Stimulated activated CD8-positive, alpha-beta memory T cell treated with anti-CD3 and anti-CD28 coated beads, Interleukin-7, amount 100 ng/mL, for 1 hour (primary cell): ENCODE measurements around the gene OCA2.
"Not testable (repeated sequence)": the region's sequence is repeated elsewhere in the genome, so short reads cannot be mapped to it uniquely, and the experiment has no call there.

ENCODE experiments used
- DNase-seq, 2 donors: peaks; one replicate each; pipeline ENCODE4 v3.0.0-alpha.2; 2020; ENCODE audit warnings: low read depth in 2 of 2

Gene OCA2

GRCh38 chr15:28023422-28023821 lies 75.7 kb downstream of the OCA2 start:
- no peak for DNase-seq

GRCh38 chr15:28022961-28023360 lies 76.2 kb downstream of the OCA2 start:
- no peak for DNase-seq

GRCh38 chr15:28022181-28022580 lies 76.9 kb downstream of the OCA2 start:
- DNase-seq = no peak

- DNase-seq = no peak
Measured at GRCh38 chr15:28021281-28022039, 77.7 kb downstream of the OCA2 start.

- DNase-seq = no peak
Measured at GRCh38 chr15:28020644-28021043, 78.5 kb downstream of the OCA2 start.

- DNase-seq = no peak
Measured at GRCh38 chr15:28019594-28020309, 79.4 kb downstream of the OCA2 start.

GRCh38 chr15:28018291-28019044 lies 80.6 kb downstream of the OCA2 start:
- DNase-seq = no peak

GRCh38 chr15:28017423-28017924 lies 81.6 kb downstream of the OCA2 start:
- no peak for DNase-seq

GRCh38 chr15:28015855-28016254 lies 83.3 kb downstream of the OCA2 start:
- no peak for DNase-seq

- DNase-seq = no peak
Measured at GRCh38 chr15:28014623-28015200, 84.4 kb downstream of the OCA2 start.

GRCh38 chr15:28013976-28014375 lies 85.1 kb downstream of the OCA2 start:
- no peak for DNase-seq

- DNase-seq = no peak
Measured at GRCh38 chr15:28013480-28013879, 85.6 kb downstream of the OCA2 start.

GRCh38 chr15:28012231-28012630 lies 86.9 kb downstream of the OCA2 start:
- DNase-seq = no peak

GRCh38 chr15:28008175-28008574 lies 90.9 kb downstream of the OCA2 start:
- DNase-seq = not testable (repeated sequence)

- DNase-seq = no peak
Measured at GRCh38 chr15:28006116-28006905, 92.8 kb downstream of the OCA2 start.

GRCh38 chr15:28005004-28005527 lies 94.0 kb downstream of the OCA2 start:
- no peak for DNase-seq

- DNase-seq = no peak
Measured at GRCh38 chr15:28004143-28005003, 94.7 kb downstream of the OCA2 start.

GRCh38 chr15:28003302-28004037 lies 95.6 kb downstream of the OCA2 start:
- DNase-seq = no peak

GRCh38 chr15:28002867-28003266 lies 96.2 kb downstream of the OCA2 start:
- DNase-seq = no peak
